Lung (tissue), 12 donors: ENCODE data around the gene CENPO. TPM values are rescaled to one million over a fixed set of nuclear protein-coding genes. Genes with fewer than 3 reads are reported as not detected.

Experiments used
- ATAC-seq: fragments of 200-7000 bp; cut with Tn5 transposase; one replicate; pipeline ENCODE4 v1.9.1; 2020; ENCODE audit warnings: moderate number of reproducible peaks; ENCODE audit not compliant: insufficient read depth, low FRiP score
- DNase-seq, 3 donors: peaks; one replicate each; pipeline ENCODE4 v3.0.0-alpha.2; 2013 to 2017
- H3K27ac ChIP-seq, 2 donors: one replicate each; pipeline ENCODE4 v1.5.1; 2013; ENCODE audit warnings: mild to moderate bottlenecking in 2 of 2, moderate library complexity in 2 of 2, control low read depth in 1 of 2, inconsistent platforms in 1 of 2, low read depth in 1 of 2, low read length in 1 of 2
- H3K27me3 ChIP-seq, 3 donors: one replicate each; pipeline ENCODE4 v1.5.1; 2013; ENCODE audit warnings: low read length in 2 of 3; ENCODE audit not compliant: control insufficient read depth in 3 of 3, insufficient read depth in 3 of 3
- H3K36me3 ChIP-seq, 4 donors: one replicate each; pipeline ENCODE4 v1.5.1; 2013; ENCODE audit warnings: low read length in 4 of 4, mild to moderate bottlenecking in 1 of 4, moderate library complexity in 1 of 4; ENCODE audit not compliant: control insufficient read depth in 4 of 4, insufficient read depth in 4 of 4
- H3K4me1 ChIP-seq, 5 donors: one replicate each; pipeline ENCODE4 v1.5.1; 2013; ENCODE audit warnings: low read length in 5 of 5, mild to moderate bottlenecking in 2 of 5, moderate library complexity in 1 of 5; ENCODE audit not compliant: control insufficient read depth in 5 of 5, insufficient read depth in 5 of 5
- H3K4me3 ChIP-seq: one replicate; pipeline ENCODE4 v1.5.1; 2013; ENCODE audit warnings: mild to moderate bottlenecking, control low read depth, moderate library complexity
- H3K9ac ChIP-seq, 2 donors: one replicate each; pipeline ENCODE4 v1.5.1; 2013; ENCODE audit warnings: low read length in 2 of 2, control low read depth in 1 of 2; ENCODE audit not compliant: insufficient read depth in 1 of 2
- H3K9me3 ChIP-seq, 4 donors: one replicate each; pipeline ENCODE4 v1.5.1; 2013; ENCODE audit warnings: low read length in 3 of 4, mild to moderate bottlenecking in 1 of 4, moderate library complexity in 1 of 4; ENCODE audit not compliant: control insufficient read depth in 4 of 4, insufficient read depth in 3 of 4
- CTCF ChIP-seq: IDR thresholded peaks from 2 replicates; pipeline ENCODE4 v1.5.1; 2012; ENCODE audit warnings: mild to moderate bottlenecking; ENCODE audit errors: control extremely low read depth, extremely low read depth
- WGBS, 2 donors: extraction: QIAGEN DNeasy Blood & Tissue Kit; methylation state at CpG; one replicate each; pipeline ENCODE4 v1.1.7; 2013; 5-methylcytosine and 5-hydroxymethylcytosine counted together
- polyA plus RNA-seq, 2 donors: library from polyadenylated mRNA; stranded (reverse); fragments of 200-250 nt; gene quantifications; one replicate each; pipeline ENCODE4 v1.2.1, GENCODE V29; 2013
- total RNA-seq, 2 donors: library from RNA; depleted of rRNA in 1 of 2; stranded (reverse); fragments of >200 nt in 1 of 2; gene quantifications; one replicate each; pipeline ENCODE4 v1.2.1, GENCODE V29; 2014 to 2021
- donor health status: control.
- donor health status: control.
- donor health status: Bipolar disorder and iron deficiency.
- donor health status: healthy.
- donor health status: DM: yes; HTN: yes; CAD: no.

CENPO gene
- total and polyA plus RNA-seq, 4 donors, result 3.5 to 9.6 (median 5.9) TPM

GRCh38 chr2:24843330-24843860 lies 50.2 kb downstream of the CENPO start:
- DNase-seq (peak; percentile 53 to 77 (median 72)), ATAC-seq (no peak)
- no peak overlapping the region for H3K4me3 ChIP-seq
- 90 to 91% methylated on average over 12 of the region's 12 CpGs for WGBS, 2 donors
- H3K36me3 ChIP-seq, result peaks cover 0 to 10% (median 0%) of the 10 kb centered on the region in 4 donors
- H3K9me3 ChIP-seq, result peaks cover 0 to 2% (median 0%) of the 10 kb centered on the region in 4 donors
- TF ChIP-seq CTCF, result no peak
- no peaks in the 10 kb centered on the region for H3K27me3 ChIP-seq
- H3K4me1 ChIP-seq, result peaks cover 0 to 10% (median 0%) of the 10 kb centered on the region in 5 donors
- H3K9ac ChIP-seq, result no peak overlapping the region
- H3K27ac ChIP-seq, result no peak overlapping the region

- Histone ChIP-seq H3K27me3 (no peaks in the 10 kb centered on the region), H3K9me3 (peaks cover 0 to 6% (median 0%) of the 10 kb centered on the region in 4 donors), H3K4me3 (no peak overlapping the region), H3K9ac (no peak overlapping the region), H3K27ac (no peak overlapping the region), H3K4me1 (peaks cover 0 to 10% (median 0%) of the 10 kb centered on the region in 5 donors), H3K36me3 (peaks cover 0 to 10% (median 0%) of the 10 kb centered on the region in 4 donors)
- no peak for ATAC-seq
- DNase-seq, result no peak
- no peak for TF ChIP-seq CTCF
- 94 to 97% methylated on average over 9 of the region's 9 CpGs for WGBS, 2 donors
Measured at GRCh38 chr2:24844023-24844685, 50.9 kb downstream of the CENPO start.

- 97 to 98% methylated on average over 5 of the region's 5 CpGs for WGBS, 2 donors
- H3K4me1 ChIP-seq, result peaks cover 0 to 15% (median 0%) of the 10 kb centered on the region in 5 donors
- ATAC-seq, result no peak
- H3K9me3 ChIP-seq, result peaks cover 0 to 6% (median 0%) of the 10 kb centered on the region in 4 donors
- no peak overlapping the region for H3K27ac ChIP-seq
- no peak overlapping the region for H3K4me3 ChIP-seq
- H3K27me3 ChIP-seq, result no peaks in the 10 kb centered on the region
- TF ChIP-seq CTCF, result no peak
- H3K9ac ChIP-seq, result no peak overlapping the region
- peaks cover 0 to 3% (median 0%) of the 10 kb centered on the region in 4 donors for H3K36me3 ChIP-seq
- DNase-seq, result no peak
Measured at GRCh38 chr2:24845691-24846090, 52.5 kb downstream of the CENPO start.
